ENCODE data around the gene FSCN2.

DNA sequence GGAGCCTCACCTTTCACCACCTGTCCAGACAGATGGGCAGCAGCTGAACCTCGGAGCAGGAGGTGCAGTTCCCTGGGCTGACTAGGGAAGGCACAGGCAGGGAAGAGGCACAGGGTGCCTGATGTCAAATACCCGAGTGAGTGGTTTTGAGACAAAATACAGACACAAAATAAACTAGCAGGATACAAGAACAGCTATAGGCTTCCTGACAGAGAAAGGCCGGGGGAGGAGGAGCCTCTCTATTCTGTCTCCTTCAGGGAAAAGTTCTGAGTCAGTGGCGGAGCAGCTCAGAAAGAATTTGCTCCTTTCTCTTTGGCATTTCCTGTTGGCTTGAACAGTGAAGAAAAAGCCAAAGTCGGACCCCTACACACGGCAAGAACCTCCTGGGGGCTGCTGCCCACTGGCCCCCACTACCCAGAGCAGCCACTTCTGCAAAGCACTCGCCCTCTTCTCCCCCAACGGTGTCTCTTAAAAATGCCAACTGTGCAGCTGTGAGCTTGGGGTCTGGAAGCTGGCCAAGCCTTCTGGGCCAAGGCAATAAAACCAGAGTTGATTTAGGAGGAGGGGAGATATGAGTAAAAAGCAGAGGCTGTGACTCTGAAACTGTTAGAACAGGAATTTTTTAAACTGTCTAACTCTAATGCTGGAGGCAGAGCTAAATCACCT, 38.4 kb downstream of the FSCN2 start:
- TF ChIP-seq, protein P1, sequence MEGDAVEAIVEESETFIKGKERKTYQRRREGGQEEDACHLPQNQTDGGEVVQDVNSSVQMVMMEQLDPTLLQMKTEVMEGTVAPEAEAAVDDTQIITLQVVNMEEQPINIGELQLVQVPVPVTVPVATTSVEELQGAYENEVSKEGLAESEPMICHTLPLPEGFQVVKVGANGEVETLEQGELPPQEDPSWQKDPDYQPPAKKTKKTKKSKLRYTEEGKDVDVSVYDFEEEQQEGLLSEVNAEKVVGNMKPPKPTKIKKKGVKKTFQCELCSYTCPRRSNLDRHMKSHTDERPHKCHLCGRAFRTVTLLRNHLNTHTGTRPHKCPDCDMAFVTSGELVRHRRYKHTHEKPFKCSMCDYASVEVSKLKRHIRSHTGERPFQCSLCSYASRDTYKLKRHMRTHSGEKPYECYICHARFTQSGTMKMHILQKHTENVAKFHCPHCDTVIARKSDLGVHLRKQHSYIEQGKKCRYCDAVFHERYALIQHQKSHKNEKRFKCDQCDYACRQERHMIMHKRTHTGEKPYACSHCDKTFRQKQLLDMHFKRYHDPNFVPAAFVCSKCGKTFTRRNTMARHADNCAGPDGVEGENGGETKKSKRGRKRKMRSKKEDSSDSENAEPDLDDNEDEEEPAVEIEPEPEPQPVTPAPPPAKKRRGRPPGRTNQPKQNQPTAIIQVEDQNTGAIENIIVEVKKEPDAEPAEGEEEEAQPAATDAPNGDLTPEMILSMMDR (conservative IDR thresholded peaks at IDR 0.05; ENCODE audit: low read length): no peak
- TF ChIP-seq EZH2phosphoT487 (IDR thresholded peaks at IDR 0.05; ENCODE audit: borderline replicate concordance, low read depth, low read length): no peak

Data from OCI-LY7 (cell line).